Measurements from ENCODE around the gene TIAM2.

TIAM2 gene

GRCh38 chr6:155170519-155170918 lies 175.4 kb downstream of the TIAM2 start:
- Histone ChIP-seq H4K20me1 (ENCODE audit: insufficient read depth, low read length) (no peaks in the 10 kb centered on the region), H3K4me1 (ENCODE audit: insufficient read depth, low read length, severe bottlenecking) (peaks cover 29% of the 10 kb centered on the region), H3K36me3 (ENCODE audit: insufficient read depth, low read length) (no peaks in the 10 kb centered on the region), H3K27ac (ENCODE audit: low read depth, low read length, poor library complexity, severe bottlenecking) (no peak overlapping the region), H3K4me2 (ENCODE audit: low read length) (peak overlapping the region; percentile 65; the same call in 1 of the 2 replicates), H2AFZ (ENCODE audit: low read length) (peak overlapping the region; percentile 98; the same call in 1 of the 2 replicates), H3F3A (ENCODE audit: insufficient read depth, low read length) (0 out of 2 replicates have a peak, but pooled peaks cover 6% of the 10 kb centered on the region), H3K9me2 (ENCODE audit: low read depth, low read length) (no peaks in the 10 kb centered on the region), H3K4me3 (ENCODE audit: low read depth, low read length, poor library complexity, severe bottlenecking) (peak overlapping the region; percentile 43), H3K9me3 (ENCODE audit: low read length) (no peaks in the 10 kb centered on the region), H3K79me2 (ENCODE audit: insufficient read depth, low read length) (no peaks in the 10 kb centered on the region), H3K27me3 (ENCODE audit: insufficient read depth, low read length) (no peaks in the 10 kb centered on the region), H3K9ac (ENCODE audit: low read length) (no peak overlapping the region)
- TF ChIP-seq EZH2 (IDR thresholded peaks at IDR 0.05; ENCODE audit: borderline replicate concordance, low read length) = no peak
- TF ChIP-seq, protein P1, sequence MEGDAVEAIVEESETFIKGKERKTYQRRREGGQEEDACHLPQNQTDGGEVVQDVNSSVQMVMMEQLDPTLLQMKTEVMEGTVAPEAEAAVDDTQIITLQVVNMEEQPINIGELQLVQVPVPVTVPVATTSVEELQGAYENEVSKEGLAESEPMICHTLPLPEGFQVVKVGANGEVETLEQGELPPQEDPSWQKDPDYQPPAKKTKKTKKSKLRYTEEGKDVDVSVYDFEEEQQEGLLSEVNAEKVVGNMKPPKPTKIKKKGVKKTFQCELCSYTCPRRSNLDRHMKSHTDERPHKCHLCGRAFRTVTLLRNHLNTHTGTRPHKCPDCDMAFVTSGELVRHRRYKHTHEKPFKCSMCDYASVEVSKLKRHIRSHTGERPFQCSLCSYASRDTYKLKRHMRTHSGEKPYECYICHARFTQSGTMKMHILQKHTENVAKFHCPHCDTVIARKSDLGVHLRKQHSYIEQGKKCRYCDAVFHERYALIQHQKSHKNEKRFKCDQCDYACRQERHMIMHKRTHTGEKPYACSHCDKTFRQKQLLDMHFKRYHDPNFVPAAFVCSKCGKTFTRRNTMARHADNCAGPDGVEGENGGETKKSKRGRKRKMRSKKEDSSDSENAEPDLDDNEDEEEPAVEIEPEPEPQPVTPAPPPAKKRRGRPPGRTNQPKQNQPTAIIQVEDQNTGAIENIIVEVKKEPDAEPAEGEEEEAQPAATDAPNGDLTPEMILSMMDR (IDR thresholded peaks at IDR 0.05; ENCODE audit: low read length) = no peak

DNA sequence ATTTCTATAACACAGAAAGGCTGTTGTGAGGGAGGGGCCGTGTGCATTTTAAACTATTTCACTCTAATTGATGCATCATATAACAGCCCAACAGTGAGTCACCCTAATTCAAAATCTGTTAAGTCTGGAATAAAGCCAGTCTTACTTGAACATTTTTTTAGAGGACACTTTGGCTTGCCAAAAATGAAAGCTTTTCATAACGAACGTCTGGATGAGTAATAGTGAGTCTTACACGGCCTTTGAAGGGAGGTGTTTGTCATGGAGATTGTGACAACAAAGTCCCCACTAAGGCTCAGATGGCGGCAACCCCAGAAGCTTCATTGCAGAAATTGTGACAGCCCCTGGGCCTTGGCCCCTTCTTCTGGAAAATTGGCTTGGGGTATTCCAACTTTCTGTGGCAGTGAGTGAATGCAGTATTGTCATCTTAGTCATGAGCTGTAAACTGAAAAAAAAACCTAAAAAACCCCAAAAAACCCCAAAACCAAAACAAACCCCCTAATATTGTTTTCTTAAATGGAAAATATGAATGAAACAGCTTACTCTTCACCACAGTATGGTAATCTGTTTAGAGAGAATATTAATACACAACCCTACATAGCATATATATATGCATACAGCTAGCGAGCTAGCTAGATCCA lies 176.1 kb downstream of the TIAM2 start:
- TF ChIP-seq, protein P1 (IDR thresholded peaks at IDR 0.05; ENCODE audit: low read length) = no peak
- no peak for TF ChIP-seq EZH2 (IDR thresholded peaks at IDR 0.05; ENCODE audit: borderline replicate concordance, low read length)
- 0 out of 2 replicates have a peak, but pooled peaks cover 9% of the 10 kb centered on the region for H3F3A ChIP-seq (ENCODE audit: insufficient read depth, low read length)
- H2AFZ ChIP-seq (ENCODE audit: low read length) = peak overlapping the region; percentile 98; the same call in 1 of the 2 replicates
- H3K36me3 ChIP-seq (ENCODE audit: insufficient read depth, low read length) = no peaks in the 10 kb centered on the region
- H3K27ac ChIP-seq (ENCODE audit: low read depth, low read length, poor library complexity, severe bottlenecking) = no peak overlapping the region
- H3K27me3 ChIP-seq (ENCODE audit: insufficient read depth, low read length) = no peaks in the 10 kb centered on the region
- H3K9me2 ChIP-seq (ENCODE audit: low read depth, low read length) = no peaks in the 10 kb centered on the region
- peak overlapping the region; percentile 65 for H3K4me2 ChIP-seq (ENCODE audit: low read length)
- peaks cover 30% of the 10 kb centered on the region for H3K4me1 ChIP-seq (ENCODE audit: insufficient read depth, low read length, severe bottlenecking)
- no peaks in the 10 kb centered on the region for H3K79me2 ChIP-seq (ENCODE audit: insufficient read depth, low read length)
- H3K9ac ChIP-seq (ENCODE audit: low read length) = peak overlapping the region; percentile 29; the same call in 1 of the 2 replicates
- H4K20me1 ChIP-seq (ENCODE audit: insufficient read depth, low read length) = no peaks in the 10 kb centered on the region
- H3K4me3 ChIP-seq (ENCODE audit: low read depth, low read length, poor library complexity, severe bottlenecking) = peak overlapping the region; percentile 43
- H3K9me3 ChIP-seq (ENCODE audit: low read length) = no peaks in the 10 kb centered on the region

- H3K9me3 ChIP-seq (ENCODE audit: low read length) = no peaks in the 10 kb centered on the region
- H3K27ac ChIP-seq (ENCODE audit: low read depth, low read length, poor library complexity, severe bottlenecking) = no peak overlapping the region
- H3F3A ChIP-seq (ENCODE audit: insufficient read depth, low read length) = 0 out of 2 replicates have a peak, but pooled peaks cover 9% of the 10 kb centered on the region
- H3K4me2 ChIP-seq (ENCODE audit: low read length) = peak overlapping the region; percentile 65
- H2AFZ ChIP-seq (ENCODE audit: low read length) = peak overlapping the region; percentile 98; the same call in 1 of the 2 replicates
- TF ChIP-seq EZH2 (IDR thresholded peaks at IDR 0.05; ENCODE audit: borderline replicate concordance, low read length) = no peak
- TF ChIP-seq, protein P1 (IDR thresholded peaks at IDR 0.05; ENCODE audit: low read length) = no peak
- H4K20me1 ChIP-seq (ENCODE audit: insufficient read depth, low read length) = no peaks in the 10 kb centered on the region
- H3K9ac ChIP-seq (ENCODE audit: low read length) = no peak overlapping the region
- H3K9me2 ChIP-seq (ENCODE audit: low read depth, low read length) = no peaks in the 10 kb centered on the region
- no peaks in the 10 kb centered on the region for H3K27me3 ChIP-seq (ENCODE audit: insufficient read depth, low read length)
- H3K4me1 ChIP-seq (ENCODE audit: insufficient read depth, low read length, severe bottlenecking) = peaks cover 37% of the 10 kb centered on the region
- H3K36me3 ChIP-seq (ENCODE audit: insufficient read depth, low read length) = no peaks in the 10 kb centered on the region
- H3K79me2 ChIP-seq (ENCODE audit: insufficient read depth, low read length) = no peaks in the 10 kb centered on the region
- peak overlapping the region; percentile 43 for H3K4me3 ChIP-seq (ENCODE audit: low read depth, low read length, poor library complexity, severe bottlenecking)
These were observed 176.8 kb downstream of the TIAM2 start for GRCh38 chr6:155171747-155172449.

Measured in OCI-LY1 (cell line).